Kidney (tissue), 14 donors: Measurements from ENCODE around the gene ADAMTSL2. TPM values are rescaled to one million over a fixed set of nuclear protein-coding genes. Genes with fewer than 3 reads are reported as not detected.
A peak's percentile ranks its signal among the peaks of the same experiment; 100 is the strongest.

Experiments
- DNase-seq, 5 donors: peaks; one replicate each; pipeline ENCODE4 v3.0.0-alpha.2; 2013 to 2020
- FAIRE-seq: peaks from 2 replicates; lab custom pipeline; 2012; peaks lifted over from hg19 to GRCh38; lab: Jason Lieb, UNC
- H3K27ac ChIP-seq, 2 donors: one replicate each; pipeline ENCODE4 v1.7.0; 2013; ENCODE audit warnings: low read depth in 2 of 2, low read length in 2 of 2, inconsistent platforms in 1 of 2
- H3K27me3 ChIP-seq: one replicate; pipeline ENCODE4 v1.7.1; 2013; ENCODE audit warnings: low read length, inconsistent platforms; ENCODE audit not compliant: control insufficient read depth, insufficient read depth
- H3K36me3 ChIP-seq, 3 donors: one replicate each; pipeline versions ENCODE4 v1.7.0 to v1.7.1; 2013; ENCODE audit warnings: low read length in 3 of 3, control low read depth in 1 of 3, inconsistent platforms in 1 of 3; ENCODE audit not compliant: insufficient read depth in 3 of 3, control insufficient read depth in 2 of 3
- H3K4me1 ChIP-seq, 3 donors: one replicate each; pipeline versions ENCODE4 v1.7.0 to v1.7.1; 2013; ENCODE audit warnings: low read length in 3 of 3, inconsistent platforms in 1 of 3, low read depth in 1 of 3; ENCODE audit not compliant: control insufficient read depth in 2 of 3, insufficient read depth in 2 of 3
- H3K4me3 ChIP-seq, 3 donors: one replicate each; pipeline versions ENCODE4 v1.7.0 to v1.8.1; 2013; ENCODE audit warnings: low read length in 3 of 3, control low read depth in 1 of 3, inconsistent platforms in 1 of 3
- H3K9ac ChIP-seq, 3 donors: one replicate each; pipeline versions ENCODE4 v1.7.0 to v1.7.1; 2013; ENCODE audit warnings: low read length in 3 of 3, control low read depth in 1 of 3, inconsistent platforms in 1 of 3
- H3K9me3 ChIP-seq, 3 donors: one replicate each; pipeline versions ENCODE4 v1.7.0 to v1.7.1; 2013; ENCODE audit warnings: low read length in 3 of 3, control low read depth in 1 of 3, inconsistent platforms in 1 of 3; ENCODE audit not compliant: control insufficient read depth in 2 of 3, insufficient read depth in 1 of 3
- intact Hi-C: fragments of 100-400 bp; cut with DNase I; formaldehyde crosslinking; loops from one replicate; pipeline ENCODE4 v1.11.1; 2022
- polyA plus RNA-seq: library from polyadenylated mRNA; stranded (reverse); fragments of 350-450 nt; fragmentation: Illumina TruSeq; extraction: RNeasy Lipid Tissue Mini Kit (QIAGEN cat#74804); gene quantifications from one replicate; pipeline ENCODE4 v1.2.3, GENCODE V29; 2014; ENCODE audit warnings: low read depth, low replicate concordance; ENCODE audit not compliant: insufficient read depth
- total RNA-seq: library from RNA; stranded (reverse); fragmentation: NEBNext Ultra II Directional; extraction: Animal tissue kit (Norgen Biotek cat#: 25700); gene quantifications from one replicate; pipeline ENCODE4 v1.2.1, GENCODE V29; 2021
- TF ChIP-seq, protein P1 (sequence below): IDR thresholded peaks from 3 replicates; pipeline ENCODE4 v1.5.1; 2012; ENCODE audit warnings: mild to moderate bottlenecking, moderate library complexity, borderline replicate concordance; ENCODE audit not compliant: insufficient read depth; ENCODE audit errors: extremely low read depth
- donor health status: control.
- donor health status: control.
- donor health status: control.
- donor health status: control.
- donor health status: control.
- donor health status: DM: yes; HTN: yes; CAD: no.
- donor health status: Normal renal cell carcinoma (clear cell type).

Gene ADAMTSL2
- total and polyA plus RNA-seq, 2 donors from 2014 or later: 20.0 to 32.1 TPM

DNA sequence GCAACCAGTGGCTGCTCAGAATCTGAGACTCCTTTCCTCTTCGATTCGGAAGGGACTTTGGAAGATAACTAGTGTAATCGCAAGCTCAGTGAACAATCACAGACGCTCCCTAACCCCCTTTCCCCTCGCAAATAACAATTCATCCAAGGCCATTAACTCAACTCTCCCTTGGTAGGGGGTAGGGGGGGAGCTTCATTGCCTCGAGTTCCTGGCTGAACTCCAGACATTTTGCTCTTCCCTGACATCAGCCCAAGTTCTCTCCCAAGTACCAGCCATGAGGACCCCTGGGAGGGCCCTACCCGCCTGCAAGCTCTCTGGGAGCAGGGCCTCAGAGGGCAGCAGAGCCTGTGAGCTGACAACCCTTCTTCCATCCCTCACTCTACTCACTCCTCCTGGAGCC is 66.2 kb downstream of the ADAMTSL2 start:
- no peaks in the 10 kb centered on the region for H3K27me3 ChIP-seq
- H3K4me3 ChIP-seq: no peak overlapping the region
- no peaks in the 10 kb centered on the region for H3K36me3 ChIP-seq
- H3K9me3 ChIP-seq: peaks cover 0 to 17% (median 4%) of the 10 kb centered on the region in 3 donors
- TF ChIP-seq, protein P1, sequence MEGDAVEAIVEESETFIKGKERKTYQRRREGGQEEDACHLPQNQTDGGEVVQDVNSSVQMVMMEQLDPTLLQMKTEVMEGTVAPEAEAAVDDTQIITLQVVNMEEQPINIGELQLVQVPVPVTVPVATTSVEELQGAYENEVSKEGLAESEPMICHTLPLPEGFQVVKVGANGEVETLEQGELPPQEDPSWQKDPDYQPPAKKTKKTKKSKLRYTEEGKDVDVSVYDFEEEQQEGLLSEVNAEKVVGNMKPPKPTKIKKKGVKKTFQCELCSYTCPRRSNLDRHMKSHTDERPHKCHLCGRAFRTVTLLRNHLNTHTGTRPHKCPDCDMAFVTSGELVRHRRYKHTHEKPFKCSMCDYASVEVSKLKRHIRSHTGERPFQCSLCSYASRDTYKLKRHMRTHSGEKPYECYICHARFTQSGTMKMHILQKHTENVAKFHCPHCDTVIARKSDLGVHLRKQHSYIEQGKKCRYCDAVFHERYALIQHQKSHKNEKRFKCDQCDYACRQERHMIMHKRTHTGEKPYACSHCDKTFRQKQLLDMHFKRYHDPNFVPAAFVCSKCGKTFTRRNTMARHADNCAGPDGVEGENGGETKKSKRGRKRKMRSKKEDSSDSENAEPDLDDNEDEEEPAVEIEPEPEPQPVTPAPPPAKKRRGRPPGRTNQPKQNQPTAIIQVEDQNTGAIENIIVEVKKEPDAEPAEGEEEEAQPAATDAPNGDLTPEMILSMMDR: no peak
- H3K9ac ChIP-seq: no peak overlapping the region
- H3K27ac ChIP-seq: no peak overlapping the region
- no peak for FAIRE-seq
- H3K4me1 ChIP-seq: no peaks in the 10 kb centered on the region
- intact Hi-C loops: no loop called here
- DNase-seq: peak in 1 of 5 donors; percentile 55

DNA sequence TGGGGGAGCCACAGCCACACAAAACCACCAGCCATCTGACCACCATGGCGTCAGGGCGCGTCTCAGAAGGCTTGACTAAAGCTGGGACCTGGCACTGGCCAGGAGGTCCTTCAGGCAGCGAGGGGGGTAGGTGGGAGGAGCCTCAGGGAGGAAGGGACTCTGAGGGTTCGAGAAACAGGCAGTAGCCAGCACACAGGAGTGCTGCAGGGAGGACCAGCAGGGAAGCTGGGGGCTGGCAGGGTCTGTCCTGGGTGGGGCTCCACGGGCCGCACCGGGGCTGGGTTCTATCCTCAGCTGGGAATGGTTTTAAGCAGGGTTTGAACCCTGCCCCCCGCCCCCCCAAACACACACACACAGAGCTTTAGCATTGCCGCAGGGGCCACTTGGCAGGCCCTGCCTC is 67.2 kb downstream of the ADAMTSL2 start:
- Histone ChIP-seq H3K9me3 (peaks cover 0 to 13% (median 4%) of the 10 kb centered on the region in 3 donors), H3K27me3 (no peaks in the 10 kb centered on the region), H3K4me3 (no peak overlapping the region), H3K27ac (no peak overlapping the region), H3K4me1 (no peaks in the 10 kb centered on the region), H3K36me3 (no peaks in the 10 kb centered on the region), H3K9ac (no peak overlapping the region)
- TF ChIP-seq, protein P1: no peak
- FAIRE-seq (no peak), DNase-seq (peak in 1 of 5 donors; percentile 60)
- intact Hi-C loops: no loop called here

DNA sequence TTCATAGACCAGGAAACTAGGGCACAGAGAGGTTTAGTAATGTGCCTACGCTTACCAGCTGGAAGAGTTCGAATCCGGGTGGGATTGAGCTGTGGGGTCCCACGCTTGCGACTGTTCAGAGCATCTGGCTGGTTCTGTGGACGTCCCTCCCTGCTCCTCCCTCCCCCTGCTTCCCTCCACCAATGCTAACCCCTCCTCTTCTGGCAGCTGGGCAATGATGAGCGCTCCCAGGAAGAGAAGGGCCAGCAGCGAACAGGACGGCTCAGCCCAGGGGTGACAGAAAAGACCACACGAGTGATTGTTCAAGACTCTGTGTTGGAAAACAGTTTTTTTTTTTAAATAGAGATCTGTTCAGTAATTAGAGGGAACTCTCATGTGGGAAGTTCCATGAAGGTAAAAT is 67.8 kb downstream of the ADAMTSL2 start:
- DNase-seq (peak in 1 of 5 donors; percentile 43), FAIRE-seq (no peak)
- Histone ChIP-seq H3K27me3 (no peaks in the 10 kb centered on the region), H3K36me3 (no peaks in the 10 kb centered on the region), H3K4me1 (no peaks in the 10 kb centered on the region), H3K4me3 (no peak overlapping the region), H3K9ac (no peak overlapping the region), H3K27ac (no peak overlapping the region), H3K9me3 (peaks cover 0 to 8% (median 4%) of the 10 kb centered on the region in 3 donors)
- intact Hi-C loops: no loop called here
- TF ChIP-seq, protein P1: no peak
